BLaER1 treated with 17β-estradiol and CSF1 and Interleukin-3, amounts not matched to agents 10 nM and 100 nM (cell line): ENCODE results near the gene CD86.

Experiments used
- H3K27ac ChIP-seq, 11 experiments: shearing (Covaris generic); formaldehyde crosslinking; 2 replicates each; pipeline ENCODE4 v1.8.1; 2022
- H3K27me3 ChIP-seq, 11 experiments: shearing (Covaris generic); formaldehyde crosslinking; 2 replicates each; pipeline ENCODE4 v1.8.1; 2022
- H3K36me3 ChIP-seq, 11 experiments: shearing (Covaris generic); formaldehyde crosslinking; 2 replicates each; pipeline ENCODE4 v1.8.1; 2022
- H3K4me1 ChIP-seq, 10 experiments: shearing (Covaris generic); formaldehyde crosslinking; 2 replicates each; pipeline ENCODE4 v1.8.1; 2022
- H3K4me2 ChIP-seq, 11 experiments: shearing (Covaris generic); formaldehyde crosslinking; 2 replicates each; pipeline ENCODE4 v1.8.1; 2022
- H3K4me3 ChIP-seq, 10 experiments: shearing (Covaris generic); formaldehyde crosslinking; 2 replicates each; pipeline ENCODE4 v1.8.1; 2022
- H3K9ac ChIP-seq, 11 experiments: shearing (Covaris generic); formaldehyde crosslinking; 2 replicates each; pipeline ENCODE4 v1.8.1; 2022
- H3K9me3 ChIP-seq, 11 experiments: shearing (Covaris generic); formaldehyde crosslinking; replicated peaks in 1 of 11; 2 replicates each; pipeline ENCODE4 v1.8.1; 2022
- H4K20me1 ChIP-seq, 11 experiments: shearing (Covaris generic); formaldehyde crosslinking; 2 replicates each; pipeline ENCODE4 v1.8.1; 2022
- Cebpa-rat ChIP-seq, 11 experiments: shearing (Covaris generic); IDR thresholded peaks; 2 replicates each; pipeline ENCODE4 v1.8.1; 2022

Gene CD86, protein sequence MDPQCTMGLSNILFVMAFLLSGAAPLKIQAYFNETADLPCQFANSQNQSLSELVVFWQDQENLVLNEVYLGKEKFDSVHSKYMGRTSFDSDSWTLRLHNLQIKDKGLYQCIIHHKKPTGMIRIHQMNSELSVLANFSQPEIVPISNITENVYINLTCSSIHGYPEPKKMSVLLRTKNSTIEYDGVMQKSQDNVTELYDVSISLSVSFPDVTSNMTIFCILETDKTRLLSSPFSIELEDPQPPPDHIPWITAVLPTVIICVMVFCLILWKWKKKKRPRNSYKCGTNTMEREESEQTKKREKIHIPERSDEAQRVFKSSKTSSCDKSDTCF

DNA sequence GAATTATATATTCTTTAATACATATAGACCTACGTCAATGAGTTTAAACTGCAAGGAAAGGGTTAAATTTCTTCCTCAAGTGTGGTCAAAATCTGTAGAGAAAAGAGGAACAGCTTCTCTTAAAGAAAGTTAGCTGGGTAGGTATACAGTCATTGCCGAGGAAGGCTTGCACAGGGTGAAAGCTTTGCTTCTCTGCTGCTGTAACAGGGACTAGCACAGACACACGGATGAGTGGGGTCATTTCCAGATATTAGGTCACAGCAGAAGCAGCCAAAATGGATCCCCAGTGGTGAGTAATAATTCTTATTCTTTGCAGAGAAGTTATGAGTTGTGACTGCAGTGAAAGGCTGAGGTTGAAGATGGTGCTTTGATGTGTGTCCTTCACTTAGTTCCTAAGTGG lies at the start of gene CD86:
Gene CD86, plus strand, starts transcription at position 148 of the 400 bp plus-strand sequence. Its CDS starts 128 bp downstream, at position 276.
- Histone ChIP-seq H3K9ac (peak within 1 kb of the TSS in 6 of 11 experiments; percentile 52 to 92 (median 72); a peak in 13 of 22 replicates), H3K4me3 (peak within 1 kb of the TSS in 6 of 10 experiments; percentile 49 to 81 (median 68); a peak in 13 of 20 replicates)

DNA sequence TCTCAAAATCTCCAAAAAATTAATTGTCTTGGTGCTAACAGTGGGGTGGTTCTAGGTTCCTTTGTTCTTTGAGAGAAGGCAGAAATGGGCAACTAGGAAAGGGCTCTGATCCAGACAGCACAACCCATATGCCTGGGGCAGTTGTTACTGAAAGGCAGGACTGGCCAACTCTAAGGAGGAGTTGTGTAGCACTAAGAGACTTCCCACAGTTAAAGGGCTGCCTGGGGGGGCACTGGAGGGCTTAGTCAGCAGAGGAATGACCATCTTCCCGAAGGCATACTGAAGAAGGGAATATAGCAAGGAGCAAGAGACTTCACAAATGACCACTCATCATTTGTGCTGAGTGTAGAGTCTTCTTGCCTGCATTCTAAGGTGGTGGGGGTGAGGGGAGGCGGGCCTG lies 48.9 kb upstream of the CD86 start:
- Histone ChIP-seq H4K20me1 (no peaks in the 10 kb centered on the region), H3K4me1 (peaks cover 37 to 61% (median 42%) of the 10 kb centered on the region in 10 experiments)

More for the DNA sequence above, at the start of gene CD86:
- Histone ChIP-seq H4K20me1 (peaks cover 0 to 28% (median 0%) of the 10 kb centered on the region in 11 experiments; a peak in 3 of 22 replicates), H3K36me3 (peaks cover 0 to 19% (median 0%) of the 10 kb centered on the region in 11 experiments; a peak in 5 of 22 replicates), H3K27ac (peak within 1 kb of the TSS in 6 of 11 experiments; percentile 20 to 84 (median 68); a peak in 11 of 22 replicates), H3K4me2 (peak within 1 kb of the TSS; percentile 42 to 98 (median 68)), H3K4me1 (peaks cover 24 to 66% (median 35%) of the 10 kb centered on the region in 10 experiments), H3K27me3 (no peaks in the 10 kb centered on the region), H3K9me3 (peaks cover 0 to 20% (median 0%) of the 10 kb centered on the region in 11 experiments; a peak in 5 of 22 replicates)
- no peak for TF ChIP-seq Cebpa-rat (IDR thresholded peaks at IDR 0.05)

DNA sequence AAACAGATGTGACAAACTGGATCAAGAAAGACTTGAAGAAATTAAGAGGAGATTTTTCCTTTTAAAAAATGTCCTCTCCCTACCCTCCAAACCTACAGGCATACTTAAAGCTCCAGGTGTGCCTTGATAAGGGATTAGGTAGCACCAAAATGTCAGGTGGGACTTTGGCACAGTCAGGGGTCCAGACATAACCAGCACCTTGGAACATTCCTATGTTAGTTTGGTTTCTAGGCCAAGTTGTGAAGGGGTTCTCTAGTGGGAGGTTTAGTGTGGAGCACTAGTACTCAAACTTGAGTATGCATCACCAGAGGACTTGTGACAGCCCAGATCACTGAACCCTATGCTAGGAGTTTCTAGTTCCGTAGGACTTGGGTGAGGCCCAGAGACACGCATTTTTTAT lies 47.0 kb upstream of the CD86 start:
- TF ChIP-seq Cebpa-rat (IDR thresholded peaks at IDR 0.05) = no peak
- no peaks in the 10 kb centered on the region for H3K36me3 ChIP-seq
- H3K9ac ChIP-seq = no peak overlapping the region
- H3K4me3 ChIP-seq = no peak overlapping the region
- 0 out of 22 replicates have a peak, but pooled peaks cover 0 to 6% (median 0%) of the 10 kb centered on the region in 11 experiments for H3K9me3 ChIP-seq
- no peak overlapping the region for H3K27ac ChIP-seq
- peaks cover 18 to 57% (median 24%) of the 10 kb centered on the region in 10 experiments for H3K4me1 ChIP-seq
- H3K4me2 ChIP-seq = no peak overlapping the region
- H3K27me3 ChIP-seq = no peaks in the 10 kb centered on the region
- H4K20me1 ChIP-seq = no peaks in the 10 kb centered on the region

More for the DNA sequence above, 48.9 kb upstream of the CD86 start:
- Histone ChIP-seq H3K36me3 (no peaks in the 10 kb centered on the region), H3K4me3 (no peak overlapping the region), H3K27ac (peak overlapping the region in 5 of 11 experiments; percentile 14 to 95 (median 91); a peak in 6 of 22 replicates), H3K27me3 (no peaks in the 10 kb centered on the region), H3K9ac (no peak overlapping the region), H3K9me3 (0 out of 22 replicates have a peak, but pooled peaks cover 0 to 6% (median 0%) of the 10 kb centered on the region in 11 experiments), H3K4me2 (peak overlapping the region in 3 of 11 experiments; percentile 83 to 93 (median 87); a peak in 6 of 22 replicates)
- TF ChIP-seq Cebpa-rat (IDR thresholded peaks at IDR 0.05) = no peak

DNA sequence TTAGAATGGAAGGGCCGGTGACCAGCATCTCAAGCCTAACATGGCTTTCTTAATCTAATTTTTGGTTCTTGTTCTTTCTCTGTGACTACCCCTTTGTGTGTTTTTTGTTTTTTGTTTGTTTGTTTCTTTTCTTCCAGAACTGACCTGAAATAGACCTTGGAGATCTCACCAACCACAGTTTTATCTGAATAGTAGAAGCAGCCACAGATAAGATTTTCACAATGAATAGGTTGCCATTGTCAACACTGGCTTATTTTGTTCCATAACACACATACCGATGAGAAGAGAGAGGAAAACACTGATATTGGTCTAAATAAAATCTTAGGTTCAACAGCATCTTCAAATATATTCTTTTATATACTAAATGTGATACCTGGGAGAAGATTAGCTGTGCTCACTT lies 44.7 kb upstream of the CD86 start:
- H3K9ac ChIP-seq = no peak overlapping the region
- H3K36me3 ChIP-seq = no peaks in the 10 kb centered on the region
- H3K4me3 ChIP-seq = no peak overlapping the region
- H3K27ac ChIP-seq = no peak overlapping the region
- no peaks in the 10 kb centered on the region for H3K27me3 ChIP-seq
- peaks cover 0 to 9% (median 3%) of the 10 kb centered on the region in 11 experiments; a peak in 11 of 22 replicates for H3K9me3 ChIP-seq
- H3K4me2 ChIP-seq = peak overlapping the region in 1 of 11 experiments; percentile 38; a peak in 1 of 22 replicates
- no peaks in the 10 kb centered on the region for H4K20me1 ChIP-seq
- peaks cover 0 to 34% (median under 1%) of the 10 kb centered on the region in 10 experiments; a peak in 11 of 20 replicates for H3K4me1 ChIP-seq
- TF ChIP-seq Cebpa-rat (IDR thresholded peaks at IDR 0.05) = no peak

DNA sequence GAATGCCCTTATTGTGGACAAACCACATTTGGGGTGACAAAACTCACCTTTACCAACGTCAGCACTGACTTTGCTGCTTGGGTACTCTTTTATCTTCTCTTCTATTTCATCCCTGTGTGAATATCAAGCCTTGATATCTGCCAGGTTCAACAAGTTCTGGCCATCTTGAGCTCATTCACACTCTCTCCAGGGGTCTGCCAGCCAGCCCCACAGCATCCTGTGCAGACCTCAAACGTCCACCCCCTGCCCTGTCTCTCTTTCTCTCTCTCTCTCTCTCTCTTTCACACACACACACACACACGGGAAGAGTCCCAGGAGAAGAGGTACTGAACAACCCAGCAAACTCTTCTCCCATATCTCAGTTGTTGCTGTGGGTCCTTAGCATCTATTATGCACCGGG lies 43.8 kb upstream of the CD86 start:
- TF ChIP-seq Cebpa-rat (IDR thresholded peaks at IDR 0.05) = no peak
- H3K27ac ChIP-seq = no peak overlapping the region
- H3K4me1 ChIP-seq = peaks cover 0 to 25% (median 0%) of the 10 kb centered on the region in 10 experiments; a peak in 5 of 20 replicates
- H3K4me3 ChIP-seq = no peak overlapping the region
- H3K9me3 ChIP-seq = peaks cover 0 to 18% (median 10%) of the 10 kb centered on the region in 11 experiments; a peak in 13 of 22 replicates
- no peak overlapping the region for H3K9ac ChIP-seq
- no peaks in the 10 kb centered on the region for H4K20me1 ChIP-seq
- H3K4me2 ChIP-seq = no peak overlapping the region
- no peaks in the 10 kb centered on the region for H3K27me3 ChIP-seq
- no peaks in the 10 kb centered on the region for H3K36me3 ChIP-seq

DNA sequence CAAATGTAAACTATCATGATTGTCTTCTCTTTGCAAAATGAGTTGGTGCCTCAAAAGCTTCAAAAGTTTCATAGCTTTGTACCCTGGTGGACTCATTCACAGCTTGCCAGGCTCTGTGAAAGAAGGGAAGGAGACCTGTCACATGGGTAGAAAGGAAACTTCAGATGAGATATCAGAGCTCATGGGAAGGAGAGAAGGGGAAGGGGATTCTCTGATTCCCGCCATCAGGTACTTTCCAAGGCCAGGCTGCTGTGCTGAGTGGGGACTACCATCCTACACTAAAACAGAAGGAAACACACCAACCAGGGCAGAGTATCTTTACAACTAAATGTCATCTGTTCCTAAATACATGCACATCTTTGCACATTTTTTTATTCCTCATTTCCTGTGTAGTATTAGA lies 42.3 kb upstream of the CD86 start:
- no peaks in the 10 kb centered on the region for H4K20me1 ChIP-seq
- TF ChIP-seq Cebpa-rat (IDR thresholded peaks at IDR 0.05) = no peak
- no peaks in the 10 kb centered on the region for H3K36me3 ChIP-seq
- peak overlapping the region in 2 of 11 experiments; percentile 2 to 66; a peak in 2 of 22 replicates for H3K4me2 ChIP-seq
- H3K4me1 ChIP-seq = peaks cover 0 to 25% (median 0%) of the 10 kb centered on the region in 10 experiments; a peak in 4 of 20 replicates
- no peaks in the 10 kb centered on the region for H3K27me3 ChIP-seq
- peaks cover 0 to 25% (median 17%) of the 10 kb centered on the region in 11 experiments; a peak in 14 of 22 replicates for H3K9me3 ChIP-seq
- H3K9ac ChIP-seq = no peak overlapping the region; a peak in 1 of 22 replicates
- H3K27ac ChIP-seq = no peak overlapping the region
- H3K4me3 ChIP-seq = no peak overlapping the region

DNA sequence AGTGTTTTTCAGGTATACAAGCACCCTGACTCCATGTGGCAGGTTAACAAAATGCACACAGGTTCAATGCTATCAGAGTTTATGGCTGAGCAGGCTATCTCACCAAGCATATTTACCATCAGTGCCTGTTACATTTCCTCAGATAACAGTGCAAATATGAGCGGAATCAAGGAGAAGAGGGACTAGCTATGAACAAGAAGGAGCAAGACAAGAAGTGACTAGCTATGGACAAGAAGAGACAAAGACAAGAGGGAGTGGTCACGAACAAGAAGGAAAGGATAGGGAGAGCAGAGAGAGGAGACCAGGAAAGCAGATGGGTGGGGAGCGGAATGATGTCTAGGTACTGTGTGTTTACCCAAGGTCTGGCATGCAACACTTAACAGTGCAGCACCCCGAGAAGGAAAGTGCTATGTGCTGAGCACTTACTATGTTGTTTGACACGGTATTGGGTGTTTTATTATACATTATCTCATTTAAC lies 41.7 kb upstream of the CD86 start:
- Histone ChIP-seq H3K4me3 (no peak overlapping the region), H3K4me1 (peaks cover 0 to 25% (median 0%) of the 10 kb centered on the region in 10 experiments; a peak in 4 of 20 replicates), H3K36me3 (no peaks in the 10 kb centered on the region), H3K27me3 (no peaks in the 10 kb centered on the region), H4K20me1 (no peaks in the 10 kb centered on the region), H3K4me2 (peak overlapping the region in 1 of 11 experiments; percentile 66; a peak in 1 of 22 replicates), H3K9ac (no peak overlapping the region), H3K9me3 (peaks cover 0 to 25% (median 17%) of the 10 kb centered on the region in 11 experiments; a peak in 14 of 22 replicates), H3K27ac (no peak overlapping the region)
- TF ChIP-seq Cebpa-rat (IDR thresholded peaks at IDR 0.05) = no peak

DNA sequence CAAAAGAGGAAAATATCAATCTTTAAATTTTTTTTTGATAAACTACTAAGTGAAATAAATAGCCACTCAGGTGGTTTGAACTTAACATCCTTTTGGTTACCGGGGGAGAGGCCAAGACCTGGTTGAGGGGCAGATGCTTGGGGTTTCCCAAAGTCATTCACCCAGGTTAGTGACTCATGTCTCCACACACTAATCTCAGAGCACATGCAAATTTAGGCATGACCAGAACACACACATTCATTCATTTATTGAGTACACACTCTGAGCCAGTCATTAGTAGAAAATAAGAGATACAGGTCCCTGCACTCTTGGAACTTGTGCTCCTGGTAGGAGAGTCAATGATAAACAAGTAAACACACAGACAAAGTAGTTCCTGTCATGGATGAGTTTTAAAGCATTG lies 40.4 kb upstream of the CD86 start:
- no peaks in the 10 kb centered on the region for H3K27me3 ChIP-seq
- H3K36me3 ChIP-seq = no peaks in the 10 kb centered on the region
- H4K20me1 ChIP-seq = no peaks in the 10 kb centered on the region
- no peak overlapping the region for H3K9ac ChIP-seq
- H3K4me2 ChIP-seq = no peak overlapping the region
- peaks cover 0 to 25% (median 17%) of the 10 kb centered on the region in 11 experiments; a peak in 14 of 22 replicates for H3K9me3 ChIP-seq
- peaks cover 0 to 20% (median 0%) of the 10 kb centered on the region in 10 experiments; a peak in 4 of 20 replicates for H3K4me1 ChIP-seq
- TF ChIP-seq Cebpa-rat (IDR thresholded peaks at IDR 0.05) = no peak
- no peak overlapping the region for H3K27ac ChIP-seq
- H3K4me3 ChIP-seq = no peak overlapping the region

DNA sequence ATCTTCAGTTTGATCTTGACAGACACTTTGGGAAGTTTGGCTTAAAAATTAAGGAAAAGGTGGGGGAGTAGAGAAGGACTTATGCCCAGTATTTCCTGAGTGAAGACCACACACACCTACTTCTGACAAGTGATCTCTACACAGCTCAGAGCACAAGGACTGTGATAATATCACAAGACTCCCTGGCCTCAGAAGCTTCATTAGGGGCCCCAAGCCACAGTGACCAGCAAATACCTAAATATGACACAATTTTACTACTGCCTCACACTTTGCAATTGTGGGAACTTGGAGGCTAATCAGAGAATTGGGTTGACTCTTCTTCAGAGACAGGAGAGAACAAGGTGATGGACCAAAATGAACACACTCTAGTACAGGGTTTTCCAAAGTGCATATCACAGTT lies 35.7 kb upstream of the CD86 start:
- Histone ChIP-seq H3K27me3 (peaks cover 0 to 13% (median 8%) of the 10 kb centered on the region in 11 experiments; a peak in 17 of 22 replicates), H3K9ac (no peak overlapping the region), H3K36me3 (no peaks in the 10 kb centered on the region), H3K4me2 (no peak overlapping the region), H3K27ac (no peak overlapping the region), H3K9me3 (peaks cover 4 to 34% (median 25%) of the 10 kb centered on the region in 11 experiments; a peak in 20 of 22 replicates), H3K4me1 (peaks cover 0 to 9% (median 6%) of the 10 kb centered on the region in 10 experiments; a peak in 12 of 20 replicates), H3K4me3 (no peak overlapping the region), H4K20me1 (no peaks in the 10 kb centered on the region)
- no peak for TF ChIP-seq Cebpa-rat (IDR thresholded peaks at IDR 0.05)
